H1 (cell line): ENCODE results near the gene FOXO1.

Source experiments
- PHF8 ChIP-seq: fragments of 200-600 bp; sonication (generic); conservative IDR thresholded peaks from 2 replicates; pipeline ENCODE4 v1.7.1; 2012; ENCODE audit warnings: low read depth, mild to moderate bottlenecking, inconsistent platforms, low read length, moderate library complexity
- POLR2A ChIP-seq, 2 experiments: IDR thresholded peaks; 1 replicate in 1 of 2; 2 replicates in 1 of 2; pipeline ENCODE4 v1.6.1; 2011; ENCODE audit warnings: low read depth in 2 of 2, low read length in 2 of 2, mild to moderate bottlenecking in 2 of 2; ENCODE audit errors: control extremely low read depth in 1 of 2
- POU5F1 ChIP-seq: IDR thresholded peaks from 2 replicates; pipeline ENCODE4 v1.6.1; 2011; ENCODE audit warnings: low read depth, mild to moderate bottlenecking, low read length, moderate library complexity
- TAF1 ChIP-seq: IDR thresholded peaks from 2 replicates; pipeline ENCODE4 v1.6.1; 2011; ENCODE audit warnings: mild to moderate bottlenecking, low read depth, low read length
- YY1 ChIP-seq: IDR thresholded peaks from 2 replicates; pipeline ENCODE4 v1.6.1; 2011; ENCODE audit warnings: low read depth, mild to moderate bottlenecking, low read length
- TF ChIP-seq, protein P1 (sequence below), 3 experiments: IDR thresholded peaks; 1 replicate in 2 of 3; 2 replicates in 1 of 3; pipeline versions ENCODE4 v1.5.1 to v1.6.1; 2011; ENCODE audit warnings: low read length in 3 of 3, mild to moderate bottlenecking in 3 of 3, inconsistent platforms in 2 of 3, low read depth in 1 of 3, moderate library complexity in 1 of 3; ENCODE audit not compliant: insufficient read depth in 1 of 3; ENCODE audit errors: control extremely low read depth in 1 of 3
- TF ChIP-seq, protein P2 (sequence below): IDR thresholded peaks from 2 replicates; pipeline ENCODE4 v1.6.1; 2012; ENCODE audit warnings: inconsistent platforms
- TF ChIP-seq, protein P3 (sequence below): fragments of 300-600 bp; sonication (generic); IDR thresholded peaks from 2 replicates; pipeline ENCODE4 v1.7.1; 2012; ENCODE audit warnings: low read length, moderate library complexity, mild to moderate bottlenecking, inconsistent platforms; ENCODE audit not compliant: insufficient replicate concordance
- TF ChIP-seq, protein P4 (sequence below): IDR thresholded peaks from 2 replicates; pipeline ENCODE4 v1.6.1; 2011; ENCODE audit warnings: low read depth, mild to moderate bottlenecking, low read length; ENCODE audit not compliant: insufficient read depth

DNA sequence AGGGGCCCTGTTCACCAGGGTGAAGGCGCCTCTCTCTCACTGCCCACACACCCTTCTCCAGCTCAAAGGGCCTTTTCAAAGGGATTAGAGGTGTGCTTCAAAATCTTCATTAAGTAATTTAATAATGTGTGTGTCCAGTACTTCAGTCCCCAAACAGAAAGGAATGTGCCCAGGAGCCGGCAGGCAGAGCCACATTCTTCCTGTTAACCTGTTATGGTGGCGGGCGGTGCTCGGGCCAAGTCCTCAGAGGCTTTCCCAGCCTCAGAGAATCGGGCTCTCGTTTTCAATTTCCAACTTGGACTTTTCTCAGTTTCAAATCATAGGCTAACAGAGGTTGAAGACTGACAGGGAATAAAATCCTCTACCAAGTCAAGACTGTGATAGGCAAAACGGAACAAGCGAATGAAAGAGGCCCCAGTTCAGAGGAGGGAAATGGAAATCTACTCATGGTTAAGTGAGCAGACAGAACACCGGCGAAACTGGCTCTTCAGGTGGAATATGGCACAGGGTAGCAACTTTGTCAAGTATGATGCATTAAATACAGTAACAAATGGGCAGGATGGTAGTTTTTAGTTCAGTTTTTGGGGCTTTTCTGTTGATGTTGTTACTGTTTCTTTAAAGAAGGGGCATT is 68.6 kb downstream of the FOXO1 start:
- no peak for TF ChIP-seq TAF1
- TF ChIP-seq, protein P1, sequence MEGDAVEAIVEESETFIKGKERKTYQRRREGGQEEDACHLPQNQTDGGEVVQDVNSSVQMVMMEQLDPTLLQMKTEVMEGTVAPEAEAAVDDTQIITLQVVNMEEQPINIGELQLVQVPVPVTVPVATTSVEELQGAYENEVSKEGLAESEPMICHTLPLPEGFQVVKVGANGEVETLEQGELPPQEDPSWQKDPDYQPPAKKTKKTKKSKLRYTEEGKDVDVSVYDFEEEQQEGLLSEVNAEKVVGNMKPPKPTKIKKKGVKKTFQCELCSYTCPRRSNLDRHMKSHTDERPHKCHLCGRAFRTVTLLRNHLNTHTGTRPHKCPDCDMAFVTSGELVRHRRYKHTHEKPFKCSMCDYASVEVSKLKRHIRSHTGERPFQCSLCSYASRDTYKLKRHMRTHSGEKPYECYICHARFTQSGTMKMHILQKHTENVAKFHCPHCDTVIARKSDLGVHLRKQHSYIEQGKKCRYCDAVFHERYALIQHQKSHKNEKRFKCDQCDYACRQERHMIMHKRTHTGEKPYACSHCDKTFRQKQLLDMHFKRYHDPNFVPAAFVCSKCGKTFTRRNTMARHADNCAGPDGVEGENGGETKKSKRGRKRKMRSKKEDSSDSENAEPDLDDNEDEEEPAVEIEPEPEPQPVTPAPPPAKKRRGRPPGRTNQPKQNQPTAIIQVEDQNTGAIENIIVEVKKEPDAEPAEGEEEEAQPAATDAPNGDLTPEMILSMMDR (IDR thresholded peaks at IDR 0.05; ENCODE audit: control extremely low read depth in 1 of 3, insufficient read depth in 1 of 3, low read depth in 1 of 3, low read length in 3 of 3) = no peak
- no peak for TF ChIP-seq YY1
- TF ChIP-seq, protein P2, sequence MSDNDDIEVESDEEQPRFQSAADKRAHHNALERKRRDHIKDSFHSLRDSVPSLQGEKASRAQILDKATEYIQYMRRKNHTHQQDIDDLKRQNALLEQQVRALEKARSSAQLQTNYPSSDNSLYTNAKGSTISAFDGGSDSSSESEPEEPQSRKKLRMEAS = no peak
- TF ChIP-seq, protein P3, sequence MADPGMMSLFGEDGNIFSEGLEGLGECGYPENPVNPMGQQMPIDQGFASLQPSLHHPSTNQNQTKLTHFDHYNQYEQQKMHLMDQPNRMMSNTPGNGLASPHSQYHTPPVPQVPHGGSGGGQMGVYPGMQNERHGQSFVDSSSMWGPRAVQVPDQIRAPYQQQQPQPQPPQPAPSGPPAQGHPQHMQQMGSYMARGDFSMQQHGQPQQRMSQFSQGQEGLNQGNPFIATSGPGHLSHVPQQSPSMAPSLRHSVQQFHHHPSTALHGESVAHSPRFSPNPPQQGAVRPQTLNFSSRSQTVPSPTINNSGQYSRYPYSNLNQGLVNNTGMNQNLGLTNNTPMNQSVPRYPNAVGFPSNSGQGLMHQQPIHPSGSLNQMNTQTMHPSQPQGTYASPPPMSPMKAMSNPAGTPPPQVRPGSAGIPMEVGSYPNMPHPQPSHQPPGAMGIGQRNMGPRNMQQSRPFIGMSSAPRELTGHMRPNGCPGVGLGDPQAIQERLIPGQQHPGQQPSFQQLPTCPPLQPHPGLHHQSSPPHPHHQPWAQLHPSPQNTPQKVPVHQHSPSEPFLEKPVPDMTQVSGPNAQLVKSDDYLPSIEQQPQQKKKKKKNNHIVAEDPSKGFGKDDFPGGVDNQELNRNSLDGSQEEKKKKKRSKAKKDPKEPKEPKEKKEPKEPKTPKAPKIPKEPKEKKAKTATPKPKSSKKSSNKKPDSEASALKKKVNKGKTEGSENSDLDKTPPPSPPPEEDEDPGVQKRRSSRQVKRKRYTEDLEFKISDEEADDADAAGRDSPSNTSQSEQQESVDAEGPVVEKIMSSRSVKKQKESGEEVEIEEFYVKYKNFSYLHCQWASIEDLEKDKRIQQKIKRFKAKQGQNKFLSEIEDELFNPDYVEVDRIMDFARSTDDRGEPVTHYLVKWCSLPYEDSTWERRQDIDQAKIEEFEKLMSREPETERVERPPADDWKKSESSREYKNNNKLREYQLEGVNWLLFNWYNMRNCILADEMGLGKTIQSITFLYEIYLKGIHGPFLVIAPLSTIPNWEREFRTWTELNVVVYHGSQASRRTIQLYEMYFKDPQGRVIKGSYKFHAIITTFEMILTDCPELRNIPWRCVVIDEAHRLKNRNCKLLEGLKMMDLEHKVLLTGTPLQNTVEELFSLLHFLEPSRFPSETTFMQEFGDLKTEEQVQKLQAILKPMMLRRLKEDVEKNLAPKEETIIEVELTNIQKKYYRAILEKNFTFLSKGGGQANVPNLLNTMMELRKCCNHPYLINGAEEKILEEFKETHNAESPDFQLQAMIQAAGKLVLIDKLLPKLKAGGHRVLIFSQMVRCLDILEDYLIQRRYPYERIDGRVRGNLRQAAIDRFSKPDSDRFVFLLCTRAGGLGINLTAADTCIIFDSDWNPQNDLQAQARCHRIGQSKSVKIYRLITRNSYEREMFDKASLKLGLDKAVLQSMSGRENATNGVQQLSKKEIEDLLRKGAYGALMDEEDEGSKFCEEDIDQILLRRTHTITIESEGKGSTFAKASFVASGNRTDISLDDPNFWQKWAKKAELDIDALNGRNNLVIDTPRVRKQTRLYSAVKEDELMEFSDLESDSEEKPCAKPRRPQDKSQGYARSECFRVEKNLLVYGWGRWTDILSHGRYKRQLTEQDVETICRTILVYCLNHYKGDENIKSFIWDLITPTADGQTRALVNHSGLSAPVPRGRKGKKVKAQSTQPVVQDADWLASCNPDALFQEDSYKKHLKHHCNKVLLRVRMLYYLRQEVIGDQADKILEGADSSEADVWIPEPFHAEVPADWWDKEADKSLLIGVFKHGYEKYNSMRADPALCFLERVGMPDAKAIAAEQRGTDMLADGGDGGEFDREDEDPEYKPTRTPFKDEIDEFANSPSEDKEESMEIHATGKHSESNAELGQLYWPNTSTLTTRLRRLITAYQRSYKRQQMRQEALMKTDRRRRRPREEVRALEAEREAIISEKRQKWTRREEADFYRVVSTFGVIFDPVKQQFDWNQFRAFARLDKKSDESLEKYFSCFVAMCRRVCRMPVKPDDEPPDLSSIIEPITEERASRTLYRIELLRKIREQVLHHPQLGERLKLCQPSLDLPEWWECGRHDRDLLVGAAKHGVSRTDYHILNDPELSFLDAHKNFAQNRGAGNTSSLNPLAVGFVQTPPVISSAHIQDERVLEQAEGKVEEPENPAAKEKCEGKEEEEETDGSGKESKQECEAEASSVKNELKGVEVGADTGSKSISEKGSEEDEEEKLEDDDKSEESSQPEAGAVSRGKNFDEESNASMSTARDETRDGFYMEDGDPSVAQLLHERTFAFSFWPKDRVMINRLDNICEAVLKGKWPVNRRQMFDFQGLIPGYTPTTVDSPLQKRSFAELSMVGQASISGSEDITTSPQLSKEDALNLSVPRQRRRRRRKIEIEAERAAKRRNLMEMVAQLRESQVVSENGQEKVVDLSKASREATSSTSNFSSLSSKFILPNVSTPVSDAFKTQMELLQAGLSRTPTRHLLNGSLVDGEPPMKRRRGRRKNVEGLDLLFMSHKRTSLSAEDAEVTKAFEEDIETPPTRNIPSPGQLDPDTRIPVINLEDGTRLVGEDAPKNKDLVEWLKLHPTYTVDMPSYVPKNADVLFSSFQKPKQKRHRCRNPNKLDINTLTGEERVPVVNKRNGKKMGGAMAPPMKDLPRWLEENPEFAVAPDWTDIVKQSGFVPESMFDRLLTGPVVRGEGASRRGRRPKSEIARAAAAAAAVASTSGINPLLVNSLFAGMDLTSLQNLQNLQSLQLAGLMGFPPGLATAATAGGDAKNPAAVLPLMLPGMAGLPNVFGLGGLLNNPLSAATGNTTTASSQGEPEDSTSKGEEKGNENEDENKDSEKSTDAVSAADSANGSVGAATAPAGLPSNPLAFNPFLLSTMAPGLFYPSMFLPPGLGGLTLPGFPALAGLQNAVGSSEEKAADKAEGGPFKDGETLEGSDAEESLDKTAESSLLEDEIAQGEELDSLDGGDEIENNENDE = no peak
- TF ChIP-seq, protein P4, sequence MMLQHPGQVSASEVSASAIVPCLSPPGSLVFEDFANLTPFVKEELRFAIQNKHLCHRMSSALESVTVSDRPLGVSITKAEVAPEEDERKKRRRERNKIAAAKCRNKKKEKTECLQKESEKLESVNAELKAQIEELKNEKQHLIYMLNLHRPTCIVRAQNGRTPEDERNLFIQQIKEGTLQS = no peak
- TF ChIP-seq POLR2A (IDR thresholded peaks at IDR 0.05; ENCODE audit: control extremely low read depth in 1 of 2, low read depth in 2 of 2, low read length in 2 of 2) = no peak
- no peak for TF ChIP-seq POU5F1
- TF ChIP-seq PHF8 = no peak
